H9 (cell line): ENCODE data around the gene MAGI1. TPM values are rescaled to one million over a fixed set of nuclear protein-coding genes. Genes with fewer than 3 reads are reported as not detected.

Experiments used
- DNase-seq: peaks from one replicate; pipeline ENCODE4 v3.0.0-alpha.2; 2017
- H2AFZ ChIP-seq: one replicate; pipeline ENCODE4 v1.6.1; 2013; ENCODE audit warnings: mild to moderate bottlenecking, low read length, control low read depth, moderate library complexity
- H2AK5ac ChIP-seq: 2 replicates; pipeline ENCODE4 v1.6.1; 2013; ENCODE audit warnings: low read length, control low read depth, mixed read lengths; ENCODE audit not compliant: insufficient read length
- H2BK120ac ChIP-seq: one replicate; pipeline ENCODE4 v1.6.1; 2013; ENCODE audit warnings: low read depth, mild to moderate bottlenecking, low read length, control low read depth, inconsistent platforms; ENCODE audit not compliant: poor library complexity, severe bottlenecking
- H2BK12ac ChIP-seq: 2 replicates; pipeline ENCODE4 v1.6.1; 2013; ENCODE audit warnings: low read length, control low read depth, mixed read lengths, low read depth; ENCODE audit not compliant: insufficient read length
- H2BK15ac ChIP-seq: 2 replicates; pipeline ENCODE4 v1.6.1; 2013; ENCODE audit warnings: low read depth, low read length, control low read depth
- H2BK20ac ChIP-seq: one replicate; pipeline ENCODE4 v1.6.1; 2013; ENCODE audit warnings: low read depth, mild to moderate bottlenecking, low read length, control low read depth, inconsistent platforms; ENCODE audit not compliant: poor library complexity, severe bottlenecking
- H2BK5ac ChIP-seq: 2 replicates; pipeline ENCODE4 v1.6.1; 2013; ENCODE audit warnings: low read length, control low read depth, mixed read lengths; ENCODE audit not compliant: insufficient read length
- H3K14ac ChIP-seq: 2 replicates; pipeline ENCODE4 v1.6.1; 2013; ENCODE audit warnings: low read length, control low read depth; ENCODE audit not compliant: insufficient read depth
- H3K18ac ChIP-seq: 2 replicates; pipeline ENCODE4 v1.6.1; 2013; ENCODE audit warnings: low read depth, mild to moderate bottlenecking, mixed read lengths, low read length, control low read depth; ENCODE audit not compliant: insufficient read length
- H3K23ac ChIP-seq: 2 replicates; pipeline ENCODE4 v1.6.1; 2013; ENCODE audit warnings: low read length, control low read depth, mixed read lengths, low read depth; ENCODE audit not compliant: insufficient read length
- H3K23me2 ChIP-seq: 2 replicates; pipeline ENCODE4 v1.6.1; 2013; ENCODE audit warnings: low read depth, mild to moderate bottlenecking, mixed read lengths, low read length, control low read depth; ENCODE audit not compliant: insufficient read length, poor library complexity, severe bottlenecking
- H3K27ac ChIP-seq: 2 replicates; pipeline ENCODE4 v1.5.1; 2013; ENCODE audit warnings: low read length, control low read depth, mixed read lengths, low read depth; ENCODE audit not compliant: insufficient read length
- H3K27me3 ChIP-seq: 2 replicates; pipeline ENCODE4 v1.6.1; 2013; ENCODE audit warnings: low read length, control low read depth, inconsistent platforms; ENCODE audit not compliant: insufficient read depth
- H3K4ac ChIP-seq: 2 replicates; pipeline ENCODE4 v1.6.1; 2013; ENCODE audit warnings: low read depth, mild to moderate bottlenecking, control low read depth, inconsistent platforms, low read length, moderate library complexity
- H3K4me1 ChIP-seq: 2 replicates; pipeline ENCODE4 v1.6.1; 2013; ENCODE audit warnings: low read length, control low read depth, inconsistent platforms; ENCODE audit not compliant: insufficient read depth
- H3K4me2 ChIP-seq: 2 replicates; pipeline ENCODE4 v1.6.1; 2013; ENCODE audit warnings: low read length, control low read depth, mixed read lengths; ENCODE audit not compliant: insufficient read length, insufficient read depth
- H3K56ac ChIP-seq: 2 replicates; pipeline ENCODE4 v1.6.1; 2013; ENCODE audit warnings: low read depth, mild to moderate bottlenecking, mixed read lengths, low read length, control low read depth; ENCODE audit not compliant: insufficient read length
- H3K79me1 ChIP-seq: 2 replicates; pipeline ENCODE4 v1.6.1; 2013; ENCODE audit warnings: low read depth, mild to moderate bottlenecking, moderate library complexity, low read length, control low read depth, inconsistent platforms; ENCODE audit not compliant: insufficient read depth, poor library complexity, severe bottlenecking
- H3K79me2 ChIP-seq: 2 replicates; pipeline ENCODE4 v1.6.1; 2013; ENCODE audit warnings: low read length, control low read depth, inconsistent platforms; ENCODE audit not compliant: insufficient read depth
- H3K9ac ChIP-seq: 2 replicates; pipeline ENCODE4 v1.6.1; 2013; ENCODE audit warnings: low read length, control low read depth, mixed read lengths; ENCODE audit not compliant: insufficient read length; ENCODE audit errors: extremely low read depth
- H3K9me3 ChIP-seq: one replicate; pipeline ENCODE4 v1.6.1; 2013; ENCODE audit warnings: low read depth, low read length, inconsistent platforms; ENCODE audit not compliant: control insufficient read depth
- H3T11ph ChIP-seq: one replicate; pipeline ENCODE4 v1.6.1; 2013; ENCODE audit warnings: mild to moderate bottlenecking, low read length, control low read depth, inconsistent platforms
- H4K20me1 ChIP-seq: one replicate; pipeline ENCODE4 v1.6.1; 2013; ENCODE audit not compliant: control insufficient read depth, insufficient read length, insufficient read depth
- H4K5ac ChIP-seq: 2 replicates; pipeline ENCODE4 v1.6.1; 2013; ENCODE audit warnings: low read depth, mild to moderate bottlenecking, mixed read lengths, low read length, control low read depth; ENCODE audit not compliant: insufficient read length
- H4K8ac ChIP-seq: replicated peaks from 2 replicates; pipeline ENCODE4 v1.6.1; 2013; ENCODE audit warnings: low read length, control low read depth, mixed read lengths, low read depth; ENCODE audit not compliant: insufficient read length
- H4K91ac ChIP-seq: 2 replicates; pipeline ENCODE4 v1.6.1; 2013; ENCODE audit warnings: low read depth, mild to moderate bottlenecking, moderate library complexity, mixed read lengths, low read length, control low read depth; ENCODE audit not compliant: insufficient read length
- H3K27ac Mint-ChIP-seq, 3 experiments: 2 replicates in 2 of 3; 3 replicates in 1 of 3; pipeline ENCODE4 v1.8.0; 2020 to 2021; ENCODE audit warnings: mixed read lengths in 3 of 3, mild to moderate bottlenecking in 1 of 3, moderate library complexity in 1 of 3
- H3K27me3 Mint-ChIP-seq: 2 replicates; pipeline ENCODE4 v1.8.0; 2021; ENCODE audit warnings: low read depth, mild to moderate bottlenecking, moderate library complexity, mixed read lengths
- H3K36me3 Mint-ChIP-seq, 3 experiments: 2 replicates in 2 of 3; 3 replicates in 1 of 3; pipeline ENCODE4 v1.8.0; 2020 to 2021; ENCODE audit warnings: low read depth in 3 of 3, mixed read lengths in 3 of 3; ENCODE audit not compliant: insufficient read depth in 1 of 3
- H3K4me1 Mint-ChIP-seq, 2 experiments: 2 replicates each; pipeline ENCODE4 v1.8.0; 2020; ENCODE audit warnings: mixed read lengths in 2 of 2
- H3K4me3 Mint-ChIP-seq, 2 experiments: 2 replicates in 1 of 2; 3 replicates in 1 of 2; pipeline ENCODE4 v1.8.0; 2020 to 2021; ENCODE audit warnings: mild to moderate bottlenecking in 2 of 2, mixed read lengths in 2 of 2, moderate library complexity in 1 of 2
- H3K9me3 Mint-ChIP-seq, 2 experiments: 2 replicates in 1 of 2; 3 replicates in 1 of 2; pipeline ENCODE4 v1.8.0; 2020; ENCODE audit warnings: mild to moderate bottlenecking in 2 of 2, mixed read lengths in 2 of 2, moderate library complexity in 1 of 2
- WGBS: extraction: QIAGEN DNeasy Blood & Tissue Kit; methylation state at CpG from one replicate; pipeline ENCODE4 v1.1.7; 2013; ENCODE audit warnings: missing lambda C conversion rate, low lambda C conversion rate, mixed read lengths; ENCODE audit not compliant: insufficient read length; ENCODE audit errors: extremely low coverage; 5-methylcytosine and 5-hydroxymethylcytosine counted together
- total RNA-seq: library from RNA; stranded (reverse); gene quantifications from 2 replicates; pipeline ENCODE4 v1.2.1, GENCODE V29; 2021
- TF ChIP-seq, protein P1 (sequence below): fragments of 200-600 bp; sonication (generic); conservative IDR thresholded peaks from 3 replicates; pipeline ENCODE4 v1.8.0; 2021; ENCODE audit warnings: antibody characterized with exemption, mild to moderate bottlenecking

MAGI1 gene
- total RNA-seq, 1 experiment from 2014 or later: 65.7 TPM

DNA sequence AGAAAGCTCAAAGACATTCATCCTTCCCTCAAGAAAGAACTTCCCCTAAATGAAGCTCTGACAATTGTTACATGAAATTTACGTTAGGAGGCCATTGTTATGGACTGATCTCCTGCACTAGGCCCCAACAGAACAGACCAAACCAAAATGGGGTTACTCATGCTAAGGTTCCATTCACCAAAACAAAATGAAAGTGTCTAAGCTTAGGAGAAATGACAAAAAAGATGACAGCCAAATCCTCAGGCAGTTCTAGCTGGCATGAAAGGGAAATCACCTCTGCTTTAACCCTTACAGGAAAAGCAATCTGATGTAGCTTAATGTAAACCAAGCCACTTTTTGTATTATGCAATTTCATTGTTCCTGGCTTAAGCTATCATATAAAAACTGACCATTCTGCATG lies 271.2 kb downstream of the MAGI1 start:
- Histone ChIP-seq H3K56ac (no peak overlapping the region), H3K14ac (no peak overlapping the region), H3K27me3 (no peaks in the 10 kb centered on the region), H2BK120ac (no peak overlapping the region), H2AK5ac (no peak overlapping the region), H4K91ac (no peak overlapping the region), H3K79me1 (no peaks in the 10 kb centered on the region), H3T11ph (no peak overlapping the region), H3K4me1 (peaks cover 4% of the 10 kb centered on the region; the same call in 1 of the 2 replicates), H2BK20ac (no peak overlapping the region), H3K9me3 (no peaks in the 10 kb centered on the region), H2BK12ac (no peak overlapping the region), H3K23me2 (no peaks in the 10 kb centered on the region), H2AFZ (no peak overlapping the region), H2BK15ac (no peak overlapping the region), H4K5ac (no peak overlapping the region), H4K20me1 (no peaks in the 10 kb centered on the region), H2BK5ac (no peak overlapping the region), H3K23ac (no peak overlapping the region), H3K4ac (no peak overlapping the region), H3K9ac (no peak overlapping the region), H3K18ac (no peak overlapping the region), H4K8ac (no peak overlapping the region), H3K27ac (no peak overlapping the region), H3K4me2 (no peak overlapping the region), H3K79me2 (no peaks in the 10 kb centered on the region)
- TF ChIP-seq, protein P1, sequence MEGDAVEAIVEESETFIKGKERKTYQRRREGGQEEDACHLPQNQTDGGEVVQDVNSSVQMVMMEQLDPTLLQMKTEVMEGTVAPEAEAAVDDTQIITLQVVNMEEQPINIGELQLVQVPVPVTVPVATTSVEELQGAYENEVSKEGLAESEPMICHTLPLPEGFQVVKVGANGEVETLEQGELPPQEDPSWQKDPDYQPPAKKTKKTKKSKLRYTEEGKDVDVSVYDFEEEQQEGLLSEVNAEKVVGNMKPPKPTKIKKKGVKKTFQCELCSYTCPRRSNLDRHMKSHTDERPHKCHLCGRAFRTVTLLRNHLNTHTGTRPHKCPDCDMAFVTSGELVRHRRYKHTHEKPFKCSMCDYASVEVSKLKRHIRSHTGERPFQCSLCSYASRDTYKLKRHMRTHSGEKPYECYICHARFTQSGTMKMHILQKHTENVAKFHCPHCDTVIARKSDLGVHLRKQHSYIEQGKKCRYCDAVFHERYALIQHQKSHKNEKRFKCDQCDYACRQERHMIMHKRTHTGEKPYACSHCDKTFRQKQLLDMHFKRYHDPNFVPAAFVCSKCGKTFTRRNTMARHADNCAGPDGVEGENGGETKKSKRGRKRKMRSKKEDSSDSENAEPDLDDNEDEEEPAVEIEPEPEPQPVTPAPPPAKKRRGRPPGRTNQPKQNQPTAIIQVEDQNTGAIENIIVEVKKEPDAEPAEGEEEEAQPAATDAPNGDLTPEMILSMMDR: no peak
- Mint-ChIP-seq H3K9me3 (no peaks in the 10 kb centered on the region), H3K27me3 (no peaks in the 10 kb centered on the region), H3K4me1 (peaks cover 21 to 23% of the 10 kb centered on the region in 2 experiments), H3K36me3 (no peaks in the 10 kb centered on the region; a peak in 1 of 7 replicates), H3K4me3 (no peak overlapping the region), H3K27ac (no peak overlapping the region)
- no peak for DNase-seq
- no CpG with 5 or more reads among the region's 1 CpG for WGBS
